Upper lobe of right lung (tissue), 1 donor: ENCODE measurements around the gene SLC49A4. TPM values are rescaled to one million over a fixed set of nuclear protein-coding genes. Genes with fewer than 3 reads are reported as not detected.

Source experiments
- ATAC-seq: fragments of 200-7000 bp; cut with Tn5 transposase; one replicate; pipeline ENCODE4 v1.9.1; 2020; ENCODE audit warnings: mild to moderate bottlenecking, moderate library complexity
- DNase-seq: peaks from one replicate; pipeline ENCODE4 v3.0.0-alpha.2; 2020
- H3K27ac ChIP-seq: fragments of 200-600 bp; one replicate; pipeline ENCODE4 v1.8.0; 2022
- H3K27me3 ChIP-seq: fragments of 200-600 bp; one replicate; pipeline ENCODE4 v1.8.0; 2022; ENCODE audit warnings: mild to moderate bottlenecking
- H3K36me3 ChIP-seq: fragments of 200-600 bp; one replicate; pipeline ENCODE4 v1.8.0; 2022
- H3K4me1 ChIP-seq: fragments of 200-600 bp; one replicate; pipeline ENCODE4 v1.8.0; 2022
- H3K4me3 ChIP-seq: fragments of 200-600 bp; one replicate; pipeline ENCODE4 v1.8.0; 2022; ENCODE audit warnings: mild to moderate bottlenecking
- H3K9me3 ChIP-seq: fragments of 200-600 bp; one replicate; pipeline ENCODE4 v1.8.0; 2022
- intact Hi-C: fragments of 100-400 bp; cut with DNase I; formaldehyde crosslinking; loops from one replicate; pipeline ENCODE4 v1.11.0; 2022
- total RNA-seq: library from RNA; stranded (reverse); fragmentation: NEBNext Ultra II Directional; extraction: Animal tissue kit (Norgen Biotek cat#: 25700); gene quantifications from one replicate; pipeline ENCODE4 v1.2.1, GENCODE V29; 2021
- TF ChIP-seq, protein P1 (sequence below): fragments of 200-600 bp; IDR thresholded peaks from one replicate; pipeline ENCODE4 v1.8.0; 2022; ENCODE audit warnings: antibody characterized with exemption
- donor health status: DM: no; HTN: yes; CAD: no; lungs with severe emphysema.

SLC49A4 gene
- total RNA-seq, 1 donor from 2014 or later = 14.2 TPM

DNA sequence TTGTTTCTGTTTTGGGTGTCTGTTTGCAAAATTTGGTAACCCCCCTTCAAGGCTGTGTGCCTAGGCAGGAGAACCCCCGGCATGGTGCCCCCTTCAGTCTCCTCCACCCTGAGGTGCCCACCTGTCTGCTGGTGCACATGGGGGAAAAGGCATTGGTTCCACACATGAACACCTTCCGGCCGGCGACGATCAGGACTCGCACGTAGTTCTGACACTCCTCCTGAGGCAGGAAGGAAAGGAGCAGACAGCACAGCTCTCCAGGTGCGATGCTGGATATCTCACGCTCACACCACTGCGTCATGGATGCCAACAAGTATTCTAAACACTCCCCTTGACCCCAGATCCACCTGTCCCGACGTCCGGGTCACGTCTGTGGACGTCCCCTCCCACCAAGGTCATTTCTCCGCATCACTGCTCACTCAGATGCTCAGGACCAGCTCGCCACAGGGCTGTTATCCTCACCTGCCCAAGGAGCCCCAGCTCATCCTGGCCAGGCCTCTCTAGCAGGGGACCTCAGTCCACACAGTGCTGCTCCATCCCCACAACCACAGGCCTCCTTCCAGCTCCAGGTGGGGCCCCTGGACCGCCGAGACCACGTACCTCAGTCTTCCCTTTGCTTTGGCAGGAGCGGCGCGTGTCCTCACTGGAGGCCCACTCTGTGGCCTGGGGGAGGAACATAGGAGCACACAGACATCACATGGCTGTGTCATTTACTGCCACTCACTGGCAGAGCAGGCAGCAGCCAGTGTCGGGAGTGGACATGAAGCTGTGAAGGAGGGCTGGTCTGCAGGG lies 133.7 kb downstream of the SLC49A4 start:
- H3K4me1 ChIP-seq = no peaks in the 10 kb centered on the region

GRCh38 chr3:122929188-122930062 lies 134.6 kb downstream of the SLC49A4 start:
- intact Hi-C loops = no loop called here
- peak; percentile 70 for ATAC-seq

More for the DNA sequence above, 133.7 kb downstream of the SLC49A4 start:
- Histone ChIP-seq H3K27me3 (peaks cover 2% of the 10 kb centered on the region), H3K27ac (no peak overlapping the region), H3K36me3 (no peaks in the 10 kb centered on the region), H3K4me3 (no peak overlapping the region), H3K9me3 (no peaks in the 10 kb centered on the region)
- DNase-seq (no peak), ATAC-seq (no peak)
- intact Hi-C loops = no loop called here
- TF ChIP-seq, protein P1, sequence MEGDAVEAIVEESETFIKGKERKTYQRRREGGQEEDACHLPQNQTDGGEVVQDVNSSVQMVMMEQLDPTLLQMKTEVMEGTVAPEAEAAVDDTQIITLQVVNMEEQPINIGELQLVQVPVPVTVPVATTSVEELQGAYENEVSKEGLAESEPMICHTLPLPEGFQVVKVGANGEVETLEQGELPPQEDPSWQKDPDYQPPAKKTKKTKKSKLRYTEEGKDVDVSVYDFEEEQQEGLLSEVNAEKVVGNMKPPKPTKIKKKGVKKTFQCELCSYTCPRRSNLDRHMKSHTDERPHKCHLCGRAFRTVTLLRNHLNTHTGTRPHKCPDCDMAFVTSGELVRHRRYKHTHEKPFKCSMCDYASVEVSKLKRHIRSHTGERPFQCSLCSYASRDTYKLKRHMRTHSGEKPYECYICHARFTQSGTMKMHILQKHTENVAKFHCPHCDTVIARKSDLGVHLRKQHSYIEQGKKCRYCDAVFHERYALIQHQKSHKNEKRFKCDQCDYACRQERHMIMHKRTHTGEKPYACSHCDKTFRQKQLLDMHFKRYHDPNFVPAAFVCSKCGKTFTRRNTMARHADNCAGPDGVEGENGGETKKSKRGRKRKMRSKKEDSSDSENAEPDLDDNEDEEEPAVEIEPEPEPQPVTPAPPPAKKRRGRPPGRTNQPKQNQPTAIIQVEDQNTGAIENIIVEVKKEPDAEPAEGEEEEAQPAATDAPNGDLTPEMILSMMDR = no peak

GRCh38 chr3:122930063-122930997 lies 135.5 kb downstream of the SLC49A4 start:
- no peaks in the 10 kb centered on the region for H3K27me3 ChIP-seq
- H3K27ac ChIP-seq = no peak overlapping the region
- no peaks in the 10 kb centered on the region for H3K36me3 ChIP-seq
- TF ChIP-seq, protein P1 = no peak
- ATAC-seq (no peak), DNase-seq (no peak)
- no peak overlapping the region for H3K4me3 ChIP-seq
- H3K9me3 ChIP-seq = no peaks in the 10 kb centered on the region
- intact Hi-C loops = no loop called here
- H3K4me1 ChIP-seq = no peaks in the 10 kb centered on the region

More at GRCh38 chr3:122929188-122930062, 134.6 kb downstream of the SLC49A4 start:
- no peak for DNase-seq
- Histone ChIP-seq H3K27me3 (no peaks in the 10 kb centered on the region), H3K9me3 (no peaks in the 10 kb centered on the region), H3K4me3 (no peak overlapping the region), H3K4me1 (no peaks in the 10 kb centered on the region), H3K27ac (no peak overlapping the region), H3K36me3 (no peaks in the 10 kb centered on the region)
- TF ChIP-seq, protein P1 = no peak

Other genes with a start within 250 kb of the SLC49A4 start
- gene PARP9, start 230.8 kb upstream of the SLC49A4 start, total RNA-seq = 70.8 TPM
- 67.5 TPM for gene DTX3L, start 230.7 kb upstream of the SLC49A4 start, total RNA-seq
- 9.7 TPM for gene PARP15, start 217.4 kb upstream of the SLC49A4 start, total RNA-seq
- 131 TPM for gene PARP14, start 114.2 kb upstream of the SLC49A4 start, total RNA-seq
- 15.1 TPM for gene HSPBAP1, start 1.2 kb upstream of the SLC49A4 start, total RNA-seq
- 2.3 TPM for gene SEMA5B, start 232.7 kb downstream of the SLC49A4 start, total RNA-seq